MCF 10A (cell line): ENCODE measurements around the gene FAM219B. TPM values are rescaled to one million over a fixed set of nuclear protein-coding genes. Genes with fewer than 3 reads are reported as not detected.

Experiments used
- BruUV-seq: library from RNA; stranded (reverse); fragments of 400-500 nt; replicated peaks from 2 replicates; lab custom pipeline; 2021; lab: Mats Ljungman, UMichigan
- CTCF ChIA-PET: fragments of 300-600 bp; sonication (Branson Sonifier 250); formaldehyde crosslinking; extraction: SDS; loops from one replicate; lab custom pipeline; 2021; ENCODE audit warnings: antibody characterized with exemption, inconsistent platforms; lab: Yijun Ruan, JAX
- POLR2A ChIA-PET: fragments of 300-600, 350-650 bp; sonication (Branson Sonifier 250); formaldehyde crosslinking; extraction: SDS; loops from one replicate; lab custom pipeline; 2020; ENCODE audit warnings: antibody characterized with exemption, inconsistent platforms; lab: Yijun Ruan, JAX
- DNase-seq: peaks from one replicate; pipeline ENCODE4 v3.0.0-alpha.2; 2018; ENCODE audit not compliant: unreplicated experiment
- H3K27ac Mint-ChIP-seq: one replicate; pipeline ENCODE4 v1.8.0; 2022; ENCODE audit warnings: mild to moderate bottlenecking, low read depth, mixed read lengths; ENCODE audit not compliant: unreplicated experiment
- H3K27me3 Mint-ChIP-seq: one replicate; pipeline ENCODE4 v1.8.0; 2022; ENCODE audit warnings: mixed read lengths; ENCODE audit not compliant: insufficient read depth, unreplicated experiment
- H3K36me3 Mint-ChIP-seq: one replicate; pipeline ENCODE4 v1.8.0; 2022; ENCODE audit warnings: mild to moderate bottlenecking, moderate library complexity, mixed read lengths; ENCODE audit not compliant: insufficient read depth, unreplicated experiment
- H3K4me1 Mint-ChIP-seq: one replicate; pipeline ENCODE4 v1.8.0; 2022; ENCODE audit warnings: mixed read lengths; ENCODE audit not compliant: insufficient read depth, unreplicated experiment
- H3K4me3 Mint-ChIP-seq: one replicate; pipeline ENCODE4 v1.8.0; 2022; ENCODE audit warnings: mild to moderate bottlenecking, moderate library complexity, mixed read lengths; ENCODE audit not compliant: unreplicated experiment
- H3K9me3 Mint-ChIP-seq: one replicate; pipeline ENCODE4 v1.8.0; 2022; ENCODE audit warnings: mixed read lengths; ENCODE audit not compliant: unreplicated experiment
- intact Hi-C: fragments of 100-400 bp; cut with micrococcal nuclease; formaldehyde crosslinking; loops from 2 replicates; pipeline ENCODE4 v1.14.1; 2022
- total RNA-seq: library from RNA; stranded (reverse); gene quantifications from 2 replicates; pipeline ENCODE4 v1.2.3, GENCODE V29; 2022
- TF ChIP-seq, protein P1 (sequence below): fragments of 200-600 bp; IDR thresholded peaks from one replicate; pipeline ENCODE4 v1.8.0; 2022; ENCODE audit warnings: antibody characterized with exemption, mild to moderate bottlenecking; ENCODE audit not compliant: unreplicated experiment

FAM219B gene
- total RNA-seq, 1 experiment from 2014 or later, result 62.9 TPM

DNA sequence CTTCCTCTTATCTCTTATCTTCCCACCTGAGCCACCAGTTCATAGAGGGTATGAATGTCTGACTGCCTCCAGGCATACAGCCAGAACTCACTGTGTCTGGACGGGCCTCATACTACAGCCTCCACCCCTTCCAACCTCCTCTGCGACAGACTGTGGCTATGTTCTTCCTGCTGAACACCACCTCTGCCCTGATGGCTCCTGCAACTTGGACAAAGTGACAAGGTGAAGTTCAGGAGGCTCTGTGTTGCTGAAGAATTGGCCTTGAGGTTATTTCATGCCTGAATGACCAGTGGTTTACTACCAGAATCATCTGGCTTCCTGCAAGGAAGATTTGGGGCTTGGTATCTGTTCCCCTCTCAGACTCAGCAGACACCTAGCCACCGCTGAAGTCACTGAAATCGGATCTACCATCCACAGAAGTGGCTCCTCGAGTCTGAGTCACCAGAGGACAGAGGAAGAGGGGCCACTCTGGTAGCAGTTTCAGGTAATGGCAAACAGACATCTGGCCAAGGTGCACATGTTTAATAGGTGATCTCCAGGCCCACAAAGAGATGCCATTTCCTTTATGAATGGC is 49.5 kb downstream of the FAM219B start:
- POLR2A ChIA-PET, result interaction anchor here (0.6 to 4.2 kb wide), 3 partner anchors 13 to 49 kb away, joined by 3 to 19 read pairs (median 3); no protein-coding TSS in a partner anchor
- Mint-ChIP-seq H3K9me3 (no peaks in the 10 kb centered on the region), H3K4me3 (no peak overlapping the region), H3K36me3 (peaks cover 21% of the 10 kb centered on the region), H3K27ac (no peak overlapping the region), H3K27me3 (no peaks in the 10 kb centered on the region), H3K4me1 (no peaks in the 10 kb centered on the region)
- TF ChIP-seq, protein P1, sequence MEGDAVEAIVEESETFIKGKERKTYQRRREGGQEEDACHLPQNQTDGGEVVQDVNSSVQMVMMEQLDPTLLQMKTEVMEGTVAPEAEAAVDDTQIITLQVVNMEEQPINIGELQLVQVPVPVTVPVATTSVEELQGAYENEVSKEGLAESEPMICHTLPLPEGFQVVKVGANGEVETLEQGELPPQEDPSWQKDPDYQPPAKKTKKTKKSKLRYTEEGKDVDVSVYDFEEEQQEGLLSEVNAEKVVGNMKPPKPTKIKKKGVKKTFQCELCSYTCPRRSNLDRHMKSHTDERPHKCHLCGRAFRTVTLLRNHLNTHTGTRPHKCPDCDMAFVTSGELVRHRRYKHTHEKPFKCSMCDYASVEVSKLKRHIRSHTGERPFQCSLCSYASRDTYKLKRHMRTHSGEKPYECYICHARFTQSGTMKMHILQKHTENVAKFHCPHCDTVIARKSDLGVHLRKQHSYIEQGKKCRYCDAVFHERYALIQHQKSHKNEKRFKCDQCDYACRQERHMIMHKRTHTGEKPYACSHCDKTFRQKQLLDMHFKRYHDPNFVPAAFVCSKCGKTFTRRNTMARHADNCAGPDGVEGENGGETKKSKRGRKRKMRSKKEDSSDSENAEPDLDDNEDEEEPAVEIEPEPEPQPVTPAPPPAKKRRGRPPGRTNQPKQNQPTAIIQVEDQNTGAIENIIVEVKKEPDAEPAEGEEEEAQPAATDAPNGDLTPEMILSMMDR, result no peak
- no peak for DNase-seq
- intact Hi-C loops, result no loop called here
- BruUV-seq, result no TSS peak
- CTCF ChIA-PET, result interaction anchor here (0.6 kb wide), 1 partner anchor 88 kb away, joined by 5 read pairs; no protein-coding TSS in a partner anchor

DNA sequence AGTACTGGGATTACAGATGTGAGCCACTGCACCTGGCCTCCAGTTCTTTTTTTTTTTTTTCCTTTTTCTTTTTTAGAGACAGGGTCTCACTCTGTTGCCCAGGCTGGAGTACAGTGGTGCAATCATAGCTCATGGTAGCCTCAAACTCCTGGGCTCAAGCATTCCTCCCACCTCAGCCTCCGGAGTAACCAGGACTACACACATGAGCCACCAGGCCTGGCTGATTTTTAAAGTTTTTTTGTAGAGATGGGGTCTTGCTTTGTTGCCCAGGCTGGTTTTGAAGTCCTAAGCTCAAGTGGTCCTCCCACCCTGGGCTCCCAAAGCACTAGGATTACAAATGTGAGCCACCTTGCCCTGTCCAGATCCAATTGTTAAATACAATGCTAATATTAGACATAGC is 50.1 kb downstream of the FAM219B start:
- Mint-ChIP-seq H3K27ac (no peak overlapping the region), H3K4me3 (no peak overlapping the region), H3K4me1 (no peaks in the 10 kb centered on the region), H3K36me3 (peaks cover 28% of the 10 kb centered on the region), H3K27me3 (no peaks in the 10 kb centered on the region), H3K9me3 (no peaks in the 10 kb centered on the region)
- ChIA-PET POLR2A (interaction anchor here (0.6 to 0.9 kb wide), 3 partner anchors 28 to 49 kb away, joined by 3 to 5 read pairs (median 3); no protein-coding TSS in a partner anchor), CTCF (interaction anchor here (0.5 to 0.6 kb wide), 2 partner anchors 87 to 819 kb away, joined by 3 to 5 read pairs; no protein-coding TSS in a partner anchor)
- BruUV-seq, result no TSS peak
- TF ChIP-seq, protein P1, result no peak
- no peak for DNase-seq
- intact Hi-C loops, result no loop called here

DNA sequence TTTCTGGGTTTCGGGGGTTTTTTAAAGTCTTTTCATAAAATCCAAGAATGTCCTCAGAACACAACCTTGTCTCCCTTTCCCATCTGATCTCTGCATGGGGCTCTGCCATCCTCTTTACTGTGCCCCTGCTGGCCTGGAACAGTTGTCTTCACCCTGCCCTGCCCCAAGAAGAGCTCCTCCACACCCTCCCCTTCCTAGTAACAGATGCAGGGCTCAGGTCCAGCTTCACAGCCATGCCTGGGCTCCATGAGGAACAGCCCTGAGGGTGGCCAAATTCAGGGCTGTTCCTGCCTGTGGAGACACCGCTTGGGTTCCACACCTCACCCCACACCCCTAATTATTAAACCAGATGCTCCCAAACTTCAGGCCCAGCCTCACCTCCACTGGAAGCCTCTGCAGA is 50.8 kb downstream of the FAM219B start:
- ChIA-PET POLR2A (interaction anchor here (0.7 to 0.9 kb wide), 2 partner anchors 15 to 29 kb away, joined by 3 to 5 read pairs; no protein-coding TSS in a partner anchor), CTCF (interaction anchor here (0.6 to 1.0 kb wide), 4 partner anchors 15 to 46 kb away, joined by 3 to 4 read pairs (median 4); no protein-coding TSS in a partner anchor)
- H3K36me3 Mint-ChIP-seq, result peaks cover 34% of the 10 kb centered on the region
- H3K9me3 Mint-ChIP-seq, result no peaks in the 10 kb centered on the region
- intact Hi-C loops, result no loop called here
- no peaks in the 10 kb centered on the region for H3K27me3 Mint-ChIP-seq
- H3K27ac Mint-ChIP-seq, result no peak overlapping the region
- no TSS peak for BruUV-seq
- DNase-seq, result no peak
- TF ChIP-seq, protein P1, result no peak
- H3K4me1 Mint-ChIP-seq, result no peaks in the 10 kb centered on the region
- H3K4me3 Mint-ChIP-seq, result no peak overlapping the region

DNA sequence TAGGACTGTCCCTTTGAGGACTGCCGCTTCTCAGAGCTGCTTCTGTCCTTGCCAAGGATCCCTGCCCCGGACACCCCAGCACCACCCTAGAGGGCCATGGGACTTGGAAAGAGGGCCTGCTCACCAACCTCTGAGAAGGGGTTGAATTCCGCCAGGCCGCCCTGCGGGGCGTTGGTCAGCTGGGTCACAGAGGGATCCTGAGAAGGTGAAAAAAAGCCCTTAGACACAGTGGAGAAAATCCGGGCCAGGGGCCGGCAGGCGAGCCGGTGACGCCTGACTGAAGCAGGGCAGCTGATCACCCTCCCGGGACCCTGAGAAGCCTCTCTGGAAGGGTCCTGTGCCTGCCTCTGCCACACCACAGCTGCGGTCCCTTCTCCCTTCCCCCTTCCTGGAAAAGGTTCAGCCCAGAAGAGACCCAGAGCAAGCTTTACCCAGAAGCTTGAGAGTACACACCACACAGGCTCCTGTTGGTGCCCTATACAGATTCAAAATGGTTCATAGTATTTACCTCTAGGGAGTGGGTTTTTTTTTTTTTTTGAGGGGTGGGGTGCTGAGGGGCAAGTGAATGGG is 52.1 kb downstream of the FAM219B start:
- no peaks in the 10 kb centered on the region for H3K27me3 Mint-ChIP-seq
- H3K36me3 Mint-ChIP-seq, result peaks cover 32% of the 10 kb centered on the region
- ChIA-PET CTCF (interaction anchor here (1.3 kb wide), 1 partner anchor 47 kb away, joined by 5 read pairs; no protein-coding TSS in a partner anchor), POLR2A (no interaction called here)
- no TSS peak for BruUV-seq
- H3K27ac Mint-ChIP-seq, result no peak overlapping the region
- no peaks in the 10 kb centered on the region for H3K4me1 Mint-ChIP-seq
- H3K4me3 Mint-ChIP-seq, result no peak overlapping the region
- intact Hi-C loops, result no loop called here
- no peaks in the 10 kb centered on the region for H3K9me3 Mint-ChIP-seq
- DNase-seq, result no peak
- TF ChIP-seq, protein P1, result no peak
